GM12878 (cell line): Measurements from ENCODE around the gene SEC14L6. TPM values are rescaled to one million over a fixed set of nuclear protein-coding genes. Genes with fewer than 3 reads are reported as not detected.

Experiments used
- ATAC-seq: fragments of 200-7000 bp; cut with Tn5 transposase; 3 replicates; pipeline ENCODE4 v1.9.1; 2020; ENCODE audit warnings: mild to moderate bottlenecking, moderate library complexity
- BruUV-seq: library from RNA; stranded (reverse); fragments of 400-500 nt; replicated peaks from 2 replicates; lab custom pipeline; 2021; lab: Mats Ljungman, UMichigan
- CTCF ChIA-PET: fragments of 300-600 bp; sonication (Branson Sonifier 250); formaldehyde crosslinking; extraction: SDS; loops from one replicate; lab custom pipeline; 2021; ENCODE audit warnings: inconsistent platforms; lab: Yijun Ruan, JAX
- POLR2A ChIA-PET: fragments of 350-600 bp; formaldehyde crosslinking; extraction: SDS; loops from one replicate; lab custom pipeline; 2021; ENCODE audit warnings: inconsistent platforms; lab: Charles Lee
- RAD21 ChIA-PET: fragments of 300-600 bp; sonication (Branson Sonifier 250); formaldehyde crosslinking; loops from one replicate; lab custom pipeline; 2023; ENCODE audit warnings: antibody characterized with exemption; ENCODE audit not compliant: unreplicated experiment; lab: Charles Lee
- SMC1A ChIA-PET: fragments of 300-600 bp; sonication (Branson Sonifier 250); formaldehyde crosslinking; loops from one replicate; lab custom pipeline; 2023; ENCODE audit not compliant: unreplicated experiment, uncharacterized antibody; lab: Charles Lee
- DNase-seq: peaks from one replicate; pipeline ENCODE4 v3.0.0-alpha.2; 2011; ENCODE audit warnings: low read depth, low spot score
- FAIRE-seq: peaks from 3 replicates; lab custom pipeline; 2011; peaks lifted over from hg19 to GRCh38; lab: Jason Lieb, UNC
- H2AFZ ChIP-seq: 2 replicates; pipeline ENCODE4 v1.6.0; 2011; ENCODE audit warnings: low read depth, low read length, control low read depth; ENCODE audit not compliant: control insufficient read depth
- H3K27ac ChIP-seq: 2 replicates; pipeline ENCODE4 v1.5.1; 2011; ENCODE audit warnings: control low read depth; ENCODE audit not compliant: control insufficient read depth, insufficient read depth
- H3K27me3 ChIP-seq, 2 experiments: replicated peaks in 1 of 2; 2 replicates each; pipeline versions ENCODE4 v1.6.0 to v1.6.1; 2011; ENCODE audit warnings: low read length in 1 of 2; ENCODE audit not compliant: control insufficient read depth in 2 of 2, insufficient read depth in 2 of 2
- H3K36me3 ChIP-seq, 2 experiments: 2 replicates each; pipeline ENCODE4 v1.5.1; 2011; ENCODE audit warnings: low read length in 1 of 2; ENCODE audit not compliant: control insufficient read depth in 2 of 2, insufficient read depth in 2 of 2
- H3K4me1 ChIP-seq: 2 replicates; pipeline ENCODE4 v1.6.1; 2011; ENCODE audit warnings: mild to moderate bottlenecking, low read length, moderate library complexity, mixed read lengths; ENCODE audit not compliant: control insufficient read depth, insufficient read depth
- H3K4me2 ChIP-seq: 2 replicates; pipeline ENCODE4 v1.6.0; 2011; ENCODE audit warnings: control low read depth; ENCODE audit not compliant: control insufficient read depth, insufficient read depth
- H3K4me3 ChIP-seq: fragments of 200-600 bp; sonication (generic); 2 replicates; pipeline ENCODE4 v1.5.1; 2016
- H3K79me2 ChIP-seq: 2 replicates; pipeline ENCODE4 v1.6.0; 2011; ENCODE audit warnings: low read length; ENCODE audit not compliant: control insufficient read depth, insufficient read depth
- H3K9ac ChIP-seq: 2 replicates; pipeline ENCODE4 v1.8.0; 2011; ENCODE audit warnings: low read length, control low read depth, mixed read lengths; ENCODE audit not compliant: control insufficient read depth, insufficient read depth
- H3K9me3 ChIP-seq: replicated peaks from 3 replicates; pipeline ENCODE4 v1.5.1; 2011; ENCODE audit warnings: mild to moderate bottlenecking, low read length; ENCODE audit not compliant: control insufficient read depth, insufficient read depth
- H4K20me1 ChIP-seq: 2 replicates; pipeline ENCODE4 v1.6.0; 2011; ENCODE audit not compliant: control insufficient read depth, insufficient read depth
- CBX5 ChIP-seq: sonication (generic); IDR thresholded peaks from 2 replicates; pipeline ENCODE4 v1.6.1; 2016; ENCODE audit warnings: low read depth, moderate library complexity, mild to moderate bottlenecking, inconsistent platforms
- FOXM1 ChIP-seq: IDR thresholded peaks from 2 replicates; pipeline ENCODE4 v1.6.1; 2012; ENCODE audit warnings: low read depth, mild to moderate bottlenecking, inconsistent platforms, low read length, moderate library complexity
- IRF4 ChIP-seq: IDR thresholded peaks from 2 replicates; pipeline ENCODE4 v1.6.1; 2011; ENCODE audit warnings: low read depth, low read length
- POU2F2 ChIP-seq: IDR thresholded peaks from 3 replicates; pipeline ENCODE4 v1.6.1; 2011; ENCODE audit warnings: low read depth, mild to moderate bottlenecking, low read length, borderline replicate concordance
- SMC3 ChIP-seq: IDR thresholded peaks from 2 replicates; pipeline ENCODE4 v1.6.1; 2011; ENCODE audit warnings: low read length, improper control_type of control experiment, borderline replicate concordance
- SREBF1 ChIP-seq: IDR thresholded peaks from 2 replicates; pipeline ENCODE4 v1.6.1; 2012; ENCODE audit warnings: mild to moderate bottlenecking, low read length
- STAT1 ChIP-seq: fragments of 450-650 bp; conservative IDR thresholded peaks from 2 replicates; pipeline ENCODE4 v1.6.1; 2014; ENCODE audit warnings: antibody characterized with exemption, mild to moderate bottlenecking
- TCF7 ChIP-seq: IDR thresholded peaks from 2 replicates; pipeline ENCODE4 v1.6.1; 2014; ENCODE audit warnings: antibody characterized with exemption, borderline replicate concordance
- WRNIP1 ChIP-seq: IDR thresholded peaks from 2 replicates; pipeline ENCODE4 v1.6.1; 2011; ENCODE audit warnings: low read depth, low read length, improper control_type of control experiment, borderline replicate concordance
- ZNF207 ChIP-seq: fragments of 450-650 bp; IDR thresholded peaks from 2 replicates; pipeline ENCODE4 v1.6.1; 2014; ENCODE audit warnings: antibody characterized with exemption, mild to moderate bottlenecking, borderline replicate concordance
- WGBS: methylation state at CpG from one replicate; pipeline ENCODE4 v1.1.6; 2016; ENCODE audit warnings: low lambda C conversion rate; ENCODE audit not compliant: insufficient replicate concordance, insufficient coverage; ENCODE audit errors: missing lambda C conversion rate; 5-methylcytosine and 5-hydroxymethylcytosine counted together
- in situ Hi-C: fragments of 300-500 bp; cut with MboI; formaldehyde crosslinking; loops from 9 replicates; pipeline ENCODE4 v1.14.3; 2018; ENCODE audit warnings: mixed read lengths
- intact Hi-C: fragments of 100-400 bp; cut with micrococcal nuclease; formaldehyde crosslinking; loops from one replicate; pipeline ENCODE4 v1.14.2; 2022; ENCODE audit not compliant: unreplicated experiment
- polyA plus RNA-seq, 11 experiments: library from polyadenylated mRNA; depleted of rRNA in 4 of 11; unstranded in 6 of 11; stranded (reverse) in 5 of 11; fragments of >200 nt; fragmentation: Nextera tagmentation in 4 of 11; fragmentation: Illumina TruSeq in 1 of 11; extraction: Ambion mirVana in 4 of 11; extraction: Trizol in 1 of 11; gene quantifications; 1 replicate in 1 of 11; 2 replicates in 10 of 11; pipeline versions ENCODE4 v1.2.1 to v1.2.3, GENCODE V29; 2011 to 2016; ENCODE audit warnings: inconsistent platforms in 2 of 11, missing spikeins in 2 of 11, low read depth in 1 of 11
- total RNA-seq, 4 experiments: library from RNA; depleted of rRNA in 3 of 4; stranded (reverse); fragments of >200 nt in 3 of 4; fragmentation: Illumina TruSeq in 1 of 4; extraction: Trizol in 1 of 4; gene quantifications; 2 replicates each; pipeline versions ENCODE4 v1.2.1 to v1.2.3, GENCODE V29; 2013 to 2021
- TF ChIP-seq, protein P1 (sequence below): fragments of 450-650 bp; IDR thresholded peaks from 2 replicates; pipeline ENCODE4 v1.6.1; 2017; ENCODE audit warnings: mild to moderate bottlenecking, low read depth, inconsistent platforms; ENCODE audit not compliant: poor library complexity, severe bottlenecking
- TF ChIP-seq, protein P2 (sequence below): fragments of 450-650 bp; IDR thresholded peaks from 2 replicates; pipeline ENCODE4 v1.6.1; 2016; ENCODE audit warnings: mild to moderate bottlenecking, moderate library complexity, borderline replicate concordance
- TF ChIP-seq, protein P3 (sequence below): IDR thresholded peaks from 2 replicates; pipeline ENCODE4 v1.6.1; 2012; ENCODE audit warnings: low read depth, low read length, improper control_type of control experiment
- TF ChIP-seq, protein P4 (sequence below): fragments of 450-650 bp; formaldehyde crosslinking; IDR thresholded peaks from 2 replicates; pipeline ENCODE4 v1.5.0; 2022; ENCODE audit warnings: mild to moderate bottlenecking, missing genetic modification characterization

Gene SEC14L6
- total and polyA plus RNA-seq, 10 of the 15 experiments (the other 5 are each of a cell fraction or from before 2014, with no cell fraction given): not detected

DNA sequence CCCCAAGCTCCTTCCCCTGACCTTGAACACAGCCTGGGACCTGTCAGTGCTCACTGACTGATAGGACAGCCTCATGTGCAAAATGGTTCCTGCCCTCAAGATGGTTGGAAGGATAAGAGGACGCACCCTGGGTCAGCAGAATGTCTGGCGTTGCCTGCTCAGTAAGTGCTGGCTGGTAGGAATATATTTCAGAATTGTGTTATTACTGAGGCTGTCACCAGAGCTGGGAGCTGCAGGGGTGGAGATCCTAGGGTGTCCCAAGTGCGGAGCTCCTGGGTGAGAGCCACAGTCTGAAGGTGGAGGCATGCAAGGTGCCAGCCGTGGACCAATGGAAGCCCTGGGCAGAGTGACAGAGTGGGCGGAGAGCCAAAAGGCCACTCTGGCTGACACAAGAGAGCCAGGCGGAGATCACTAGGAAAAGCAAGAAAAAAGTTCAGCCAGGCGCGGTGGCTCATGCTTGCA lies 40.0 kb downstream of the SEC14L6 start:
- intact Hi-C loops: no loop called here
- no peaks in the 10 kb centered on the region for H3K4me1 ChIP-seq
- ChIA-PET SMC1A (no interaction called here), CTCF (no interaction called here), RAD21 (no interaction called here), POLR2A (interaction anchor here (0.5 kb wide), 1 partner anchor 229 kb away, joined by 6 read pairs; no protein-coding TSS in a partner anchor)
- H3K4me2 ChIP-seq: no peak overlapping the region
- H3K27ac ChIP-seq: no peak overlapping the region
- 70% methylated on average over 8 of the region's 8 CpGs for WGBS
- no peaks in the 10 kb centered on the region for H3K79me2 ChIP-seq
- H3K27me3 ChIP-seq: peaks cover 0 to 2% of the 10 kb centered on the region in 2 experiments; a peak in 1 of 4 replicates
- H3K9ac ChIP-seq: no peak overlapping the region
- H3K36me3 ChIP-seq: no peaks in the 10 kb centered on the region
- no peaks in the 10 kb centered on the region for H3K9me3 ChIP-seq
- ATAC-seq (no peak), FAIRE-seq (no peak), DNase-seq (no peak)
- H4K20me1 ChIP-seq: no peaks in the 10 kb centered on the region
- BruUV-seq: no TSS peak
- in situ Hi-C loops: no loop called here
- no peak overlapping the region for H3K4me3 ChIP-seq
- H2AFZ ChIP-seq: no peak overlapping the region
- no peak for TF ChIP-seq CBX5
- no peak for TF ChIP-seq ZNF207
- TF ChIP-seq SREBF1: no peak
- TF ChIP-seq, protein P1, sequence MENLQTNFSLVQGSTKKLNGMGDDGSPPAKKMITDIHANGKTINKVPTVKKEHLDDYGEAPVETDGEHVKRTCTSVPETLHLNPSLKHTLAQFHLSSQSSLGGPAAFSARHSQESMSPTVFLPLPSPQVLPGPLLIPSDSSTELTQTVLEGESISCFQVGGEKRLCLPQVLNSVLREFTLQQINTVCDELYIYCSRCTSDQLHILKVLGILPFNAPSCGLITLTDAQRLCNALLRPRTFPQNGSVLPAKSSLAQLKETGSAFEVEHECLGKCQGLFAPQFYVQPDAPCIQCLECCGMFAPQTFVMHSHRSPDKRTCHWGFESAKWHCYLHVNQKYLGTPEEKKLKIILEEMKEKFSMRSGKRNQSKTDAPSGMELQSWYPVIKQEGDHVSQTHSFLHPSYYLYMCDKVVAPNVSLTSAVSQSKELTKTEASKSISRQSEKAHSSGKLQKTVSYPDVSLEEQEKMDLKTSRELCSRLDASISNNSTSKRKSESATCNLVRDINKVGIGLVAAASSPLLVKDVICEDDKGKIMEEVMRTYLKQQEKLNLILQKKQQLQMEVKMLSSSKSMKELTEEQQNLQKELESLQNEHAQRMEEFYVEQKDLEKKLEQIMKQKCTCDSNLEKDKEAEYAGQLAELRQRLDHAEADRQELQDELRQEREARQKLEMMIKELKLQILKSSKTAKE: no peak
- TF ChIP-seq SMC3: no peak
- no peak for TF ChIP-seq WRNIP1
- no peak for TF ChIP-seq TCF7
- TF ChIP-seq IRF4: no peak
- no peak for TF ChIP-seq FOXM1
- TF ChIP-seq, protein P2, sequence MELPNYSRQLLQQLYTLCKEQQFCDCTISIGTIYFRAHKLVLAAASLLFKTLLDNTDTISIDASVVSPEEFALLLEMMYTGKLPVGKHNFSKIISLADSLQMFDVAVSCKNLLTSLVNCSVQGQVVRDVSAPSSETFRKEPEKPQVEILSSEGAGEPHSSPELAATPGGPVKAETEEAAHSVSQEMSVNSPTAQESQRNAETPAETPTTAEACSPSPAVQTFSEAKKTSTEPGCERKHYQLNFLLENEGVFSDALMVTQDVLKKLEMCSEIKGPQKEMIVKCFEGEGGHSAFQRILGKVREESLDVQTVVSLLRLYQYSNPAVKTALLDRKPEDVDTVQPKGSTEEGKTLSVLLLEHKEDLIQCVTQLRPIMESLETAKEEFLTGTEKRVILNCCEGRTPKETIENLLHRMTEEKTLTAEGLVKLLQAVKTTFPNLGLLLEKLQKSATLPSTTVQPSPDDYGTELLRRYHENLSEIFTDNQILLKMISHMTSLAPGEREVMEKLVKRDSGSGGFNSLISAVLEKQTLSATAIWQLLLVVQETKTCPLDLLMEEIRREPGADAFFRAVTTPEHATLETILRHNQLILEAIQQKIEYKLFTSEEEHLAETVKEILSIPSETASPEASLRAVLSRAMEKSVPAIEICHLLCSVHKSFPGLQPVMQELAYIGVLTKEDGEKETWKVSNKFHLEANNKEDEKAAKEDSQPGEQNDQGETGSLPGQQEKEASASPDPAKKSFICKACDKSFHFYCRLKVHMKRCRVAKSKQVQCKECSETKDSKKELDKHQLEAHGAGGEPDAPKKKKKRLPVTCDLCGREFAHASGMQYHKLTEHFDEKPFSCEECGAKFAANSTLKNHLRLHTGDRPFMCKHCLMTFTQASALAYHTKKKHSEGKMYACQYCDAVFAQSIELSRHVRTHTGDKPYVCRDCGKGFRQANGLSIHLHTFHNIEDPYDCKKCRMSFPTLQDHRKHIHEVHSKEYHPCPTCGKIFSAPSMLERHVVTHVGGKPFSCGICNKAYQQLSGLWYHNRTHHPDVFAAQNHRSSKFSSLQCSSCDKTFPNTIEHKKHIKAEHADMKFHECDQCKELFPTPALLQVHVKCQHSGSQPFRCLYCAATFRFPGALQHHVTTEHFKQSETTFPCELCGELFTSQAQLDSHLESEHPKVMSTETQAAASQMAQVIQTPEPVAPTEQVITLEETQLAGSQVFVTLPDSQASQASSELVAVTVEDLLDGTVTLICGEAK: no peak
- TF ChIP-seq, protein P3, sequence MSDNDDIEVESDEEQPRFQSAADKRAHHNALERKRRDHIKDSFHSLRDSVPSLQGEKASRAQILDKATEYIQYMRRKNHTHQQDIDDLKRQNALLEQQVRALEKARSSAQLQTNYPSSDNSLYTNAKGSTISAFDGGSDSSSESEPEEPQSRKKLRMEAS: no peak
- no peak for TF ChIP-seq STAT1
- no peak for TF ChIP-seq POU2F2
- TF ChIP-seq, protein P4, sequence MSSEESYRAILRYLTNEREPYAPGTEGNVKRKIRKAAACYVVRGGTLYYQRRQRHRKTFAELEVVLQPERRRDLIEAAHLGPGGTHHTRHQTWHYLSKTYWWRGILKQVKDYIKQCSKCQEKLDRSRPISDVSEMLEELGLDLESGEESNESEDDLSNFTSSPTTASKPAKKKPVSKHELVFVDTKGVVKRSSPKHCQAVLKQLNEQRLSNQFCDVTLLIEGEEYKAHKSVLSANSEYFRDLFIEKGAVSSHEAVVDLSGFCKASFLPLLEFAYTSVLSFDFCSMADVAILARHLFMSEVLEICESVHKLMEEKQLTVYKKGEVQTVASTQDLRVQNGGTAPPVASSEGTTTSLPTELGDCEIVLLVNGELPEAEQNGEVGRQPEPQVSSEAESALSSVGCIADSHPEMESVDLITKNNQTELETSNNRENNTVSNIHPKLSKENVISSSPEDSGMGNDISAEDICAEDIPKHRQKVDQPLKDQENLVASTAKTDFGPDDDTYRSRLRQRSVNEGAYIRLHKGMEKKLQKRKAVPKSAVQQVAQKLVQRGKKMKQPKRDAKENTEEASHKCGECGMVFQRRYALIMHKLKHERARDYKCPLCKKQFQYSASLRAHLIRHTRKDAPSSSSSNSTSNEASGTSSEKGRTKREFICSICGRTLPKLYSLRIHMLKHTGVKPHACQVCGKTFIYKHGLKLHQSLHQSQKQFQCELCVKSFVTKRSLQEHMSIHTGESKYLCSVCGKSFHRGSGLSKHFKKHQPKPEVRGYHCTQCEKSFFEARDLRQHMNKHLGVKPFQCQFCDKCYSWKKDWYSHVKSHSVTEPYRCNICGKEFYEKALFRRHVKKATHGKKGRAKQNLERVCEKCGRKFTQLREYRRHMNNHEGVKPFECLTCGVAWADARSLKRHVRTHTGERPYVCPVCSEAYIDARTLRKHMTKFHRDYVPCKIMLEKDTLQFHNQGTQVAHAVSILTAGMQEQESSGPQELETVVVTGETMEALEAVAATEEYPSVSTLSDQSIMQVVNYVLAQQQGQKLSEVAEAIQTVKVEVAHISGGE (CRISPR knock-in tag): no peak
